GM18526 (cell line): ENCODE results near the gene CPSF4.
A peak's percentile ranks its signal among the peaks of the same experiment; 100 is the strongest.

Experiments
- POLR2A ChIP-seq: IDR thresholded peaks from 3 replicates; pipeline ENCODE4 v1.6.1; 2011; ENCODE audit not compliant: insufficient read length; ENCODE audit errors: extremely low read depth

CPSF4 gene

DNA sequence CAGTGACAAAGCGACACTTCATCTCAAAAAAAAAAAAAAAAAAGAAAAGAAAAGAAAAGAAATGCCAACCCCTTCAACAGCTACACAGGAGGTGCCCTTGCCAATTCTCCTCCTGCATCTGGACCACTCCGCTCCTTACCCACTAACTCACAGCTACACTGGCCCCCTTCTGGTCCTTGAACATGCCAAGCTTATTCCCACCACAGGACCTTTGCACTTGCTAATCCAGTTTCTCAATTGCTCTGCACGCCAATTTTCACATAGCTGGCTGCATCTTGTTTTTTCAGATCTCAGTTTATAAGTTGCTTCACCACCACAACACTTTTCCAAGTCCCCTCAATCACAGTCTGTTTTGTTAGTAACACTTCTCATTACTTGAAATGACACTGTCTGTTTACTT lies 35.9 kb upstream of the CPSF4 start:
- no peak for TF ChIP-seq POLR2A

DNA sequence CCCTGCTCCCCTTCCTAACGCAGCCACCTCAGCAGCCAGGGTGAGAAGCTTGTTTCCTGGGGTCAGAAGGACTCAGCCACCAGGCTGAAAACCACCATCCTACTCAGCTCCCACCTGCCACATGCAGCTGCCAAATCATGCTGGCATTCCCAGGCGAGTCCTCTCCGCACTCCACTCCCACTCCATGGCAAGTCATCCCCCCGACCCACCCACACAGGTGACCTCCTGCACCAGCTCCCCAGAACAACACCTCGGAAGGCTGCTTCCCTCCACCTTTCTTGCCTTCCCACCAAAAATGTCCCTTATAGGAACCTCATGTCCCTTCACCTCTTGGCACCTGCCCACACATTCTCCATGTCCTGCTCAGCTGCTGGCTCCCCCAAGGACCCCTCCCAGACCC lies 35.0 kb upstream of the CPSF4 start:
- TF ChIP-seq POLR2A = no peak

DNA sequence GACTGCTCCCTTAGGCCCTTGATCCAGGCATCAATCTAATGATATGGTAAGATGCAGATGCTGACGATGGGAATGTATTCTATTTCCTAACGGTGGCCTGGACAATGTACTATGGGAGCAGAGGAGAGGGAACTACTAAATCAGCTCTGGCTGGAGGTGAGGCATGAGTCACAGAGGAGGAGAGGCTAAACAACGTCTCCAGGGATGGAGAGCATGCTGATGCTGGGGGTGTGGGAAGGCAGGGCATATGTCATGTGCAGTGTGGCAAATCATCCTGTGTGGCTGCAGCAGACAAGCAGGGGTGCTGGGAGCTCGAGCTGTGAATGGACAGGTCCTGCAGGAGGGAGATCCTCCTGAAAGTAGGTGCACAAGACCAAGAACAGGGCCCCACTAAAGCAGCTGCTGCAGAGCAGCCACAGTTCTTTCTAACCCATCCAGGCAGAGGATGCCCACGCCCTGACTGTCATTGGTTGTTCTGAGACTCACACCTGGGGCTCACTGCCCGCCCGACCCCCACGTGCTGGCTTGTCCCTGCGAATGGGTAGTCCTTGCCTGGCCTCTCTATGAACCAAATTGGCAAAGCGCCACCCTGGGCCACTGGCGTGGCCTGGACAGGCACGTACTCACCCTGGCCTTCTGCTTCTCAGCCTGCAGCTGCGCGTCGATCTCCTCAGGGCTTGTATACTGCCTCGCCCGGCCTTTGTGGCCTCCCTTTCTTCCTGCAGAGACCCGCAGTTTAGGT lies 34.3 kb upstream of the CPSF4 start:
- no peak for TF ChIP-seq POLR2A

DNA sequence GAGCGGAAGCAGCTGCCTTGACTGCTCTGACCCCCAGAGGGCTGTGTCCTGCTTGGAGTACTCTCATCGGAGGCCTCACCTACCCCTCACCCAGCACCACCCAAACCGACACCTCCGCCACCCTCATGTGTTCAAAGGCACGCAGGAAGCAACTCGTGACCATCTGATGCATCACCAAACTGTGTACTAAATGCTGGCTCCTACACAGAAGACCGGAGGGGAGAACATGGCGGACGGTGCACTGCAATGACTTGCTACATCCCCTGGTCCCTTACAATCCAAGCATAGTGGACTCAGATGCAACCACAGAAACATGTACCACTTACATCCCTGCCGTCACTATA lies 33.8 kb upstream of the CPSF4 start:
- TF ChIP-seq POLR2A = no peak

DNA sequence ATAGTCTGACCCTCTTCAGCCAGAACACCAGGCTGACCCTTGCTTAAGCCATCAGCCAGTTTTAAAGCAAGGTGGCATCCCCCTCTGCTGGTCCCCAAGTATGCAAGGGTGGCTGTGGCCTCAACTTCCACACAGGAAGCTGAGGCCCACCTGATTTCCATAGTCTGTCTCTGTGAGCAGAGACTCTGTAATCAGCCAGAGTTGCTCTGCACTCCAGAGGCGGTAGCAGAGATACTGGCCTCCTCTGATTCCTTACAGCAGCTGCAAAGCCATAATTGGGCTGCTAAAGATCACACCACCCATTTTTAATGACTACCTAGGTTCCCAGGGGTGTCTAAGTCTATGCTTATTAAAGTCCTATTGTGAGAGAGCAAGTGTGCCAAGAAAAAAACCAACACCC lies 32.2 kb upstream of the CPSF4 start:
- TF ChIP-seq POLR2A = no peak

DNA sequence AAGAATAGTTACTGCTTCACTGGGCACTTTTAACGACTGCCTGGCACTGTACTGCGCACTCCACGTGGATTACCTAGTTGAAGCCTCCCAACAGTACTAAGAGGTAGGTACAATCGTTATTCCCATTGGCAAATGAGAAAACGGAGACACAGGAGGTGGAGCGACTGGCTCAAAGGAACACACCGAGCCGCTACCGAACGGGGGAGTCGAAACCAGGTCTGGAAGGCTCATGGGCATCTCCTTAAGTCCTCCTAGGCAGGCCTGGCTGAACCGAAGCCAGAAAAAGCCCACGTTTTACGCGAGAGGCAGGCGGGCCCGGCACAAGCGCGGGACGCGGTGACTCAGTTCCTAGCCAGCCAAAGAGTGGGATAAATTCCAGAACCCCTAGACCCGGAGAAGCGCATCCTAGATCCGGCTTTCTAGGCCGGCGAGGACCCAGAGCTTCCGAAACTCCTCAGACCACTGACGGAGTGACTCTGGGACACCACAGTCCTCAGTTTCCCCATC lies 30.8 kb upstream of the CPSF4 start:
- no peak for TF ChIP-seq POLR2A

DNA sequence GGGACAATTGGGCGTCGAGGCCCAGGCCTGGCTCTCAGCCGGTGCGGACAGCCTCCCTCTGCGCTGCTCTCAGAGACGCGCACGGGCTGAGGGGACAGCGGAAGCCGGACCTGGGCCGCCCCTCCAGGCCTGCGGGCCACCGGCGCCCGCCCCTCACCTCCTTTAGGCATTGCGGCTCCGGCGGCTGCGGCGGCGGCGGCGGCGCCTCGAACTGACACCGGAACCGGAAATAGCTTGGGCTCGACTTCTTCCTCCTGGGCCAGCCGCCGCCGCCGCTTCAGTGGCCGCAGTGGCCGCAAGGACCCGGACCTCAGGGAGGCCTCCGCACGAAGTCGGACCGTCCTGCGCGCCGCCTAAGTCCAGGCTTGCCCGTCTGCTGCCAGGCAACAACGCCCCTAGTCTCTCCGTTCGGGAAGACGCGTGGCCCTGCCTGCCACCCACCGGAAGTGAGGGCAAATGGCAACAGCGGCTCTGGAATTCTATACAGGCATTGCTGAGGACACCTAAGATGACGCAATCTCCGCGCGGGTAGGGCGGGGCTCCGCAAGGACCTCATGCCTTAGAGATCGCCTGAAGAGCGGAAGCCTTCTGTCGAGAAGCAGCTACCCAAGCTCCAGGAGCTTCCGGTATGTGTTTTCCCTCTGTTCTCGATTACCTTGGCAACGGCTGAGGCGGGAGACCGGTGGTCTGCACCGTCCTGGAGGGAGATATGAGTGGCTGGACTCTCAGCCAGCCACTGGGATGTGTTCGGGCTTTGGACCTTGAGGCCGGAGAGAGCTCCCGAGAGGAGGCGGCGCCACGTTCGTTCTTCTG lies 30.2 kb upstream of the CPSF4 start, which contains the start of the genes BUD31 and PDAP1:
Gene BUD31 (plus strand): TSS at position 591 of the 813 bp plus-strand sequence. CDS start 2,124 bp downstream, outside the sequence.
Gene PDAP1 (minus strand): TSS at position 219 of the 813 bp plus-strand sequence. CDS start 49 bp downstream, at position 170.
- peak; percentile 94 for TF ChIP-seq POLR2A

DNA sequence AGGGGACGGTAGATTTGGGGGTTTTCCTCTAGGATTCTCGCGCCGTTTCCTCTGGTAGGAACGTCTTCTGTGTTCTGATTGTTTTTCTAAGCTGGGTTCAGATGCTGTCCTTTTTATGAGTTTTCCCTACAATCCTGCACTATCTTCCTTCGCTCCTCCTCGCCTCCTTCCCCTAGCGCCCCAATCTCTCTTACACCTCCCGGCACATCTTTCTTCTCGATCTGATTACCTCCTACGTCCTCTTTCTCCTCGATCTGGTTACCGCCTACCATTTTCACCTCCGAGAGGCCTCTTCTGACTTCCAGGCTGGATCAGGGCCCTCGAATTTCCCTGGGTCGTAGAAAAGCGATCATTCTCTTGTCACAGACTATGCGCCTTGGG lies 29.6 kb upstream of the CPSF4 start:
- TF ChIP-seq POLR2A = no peak

DNA sequence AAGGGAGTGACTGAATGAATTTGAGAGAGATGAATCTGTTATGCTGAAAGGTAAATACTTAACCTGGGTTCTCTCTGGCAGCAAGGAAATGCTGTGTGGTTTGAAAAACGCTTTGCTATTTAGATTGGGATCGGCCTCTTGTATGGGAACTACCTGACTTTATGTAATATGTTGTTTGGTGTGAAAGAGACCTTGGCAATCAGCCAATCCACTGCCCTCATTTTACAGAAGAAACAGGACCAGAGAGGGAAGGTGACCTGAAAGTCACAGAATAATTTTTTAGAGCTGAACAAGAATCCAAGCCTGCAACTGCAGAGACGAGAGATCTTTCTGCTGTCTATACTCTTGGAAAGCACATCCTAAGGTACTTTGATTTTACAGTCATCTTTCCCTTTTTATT lies 28.9 kb upstream of the CPSF4 start:
- TF ChIP-seq POLR2A = no peak

DNA sequence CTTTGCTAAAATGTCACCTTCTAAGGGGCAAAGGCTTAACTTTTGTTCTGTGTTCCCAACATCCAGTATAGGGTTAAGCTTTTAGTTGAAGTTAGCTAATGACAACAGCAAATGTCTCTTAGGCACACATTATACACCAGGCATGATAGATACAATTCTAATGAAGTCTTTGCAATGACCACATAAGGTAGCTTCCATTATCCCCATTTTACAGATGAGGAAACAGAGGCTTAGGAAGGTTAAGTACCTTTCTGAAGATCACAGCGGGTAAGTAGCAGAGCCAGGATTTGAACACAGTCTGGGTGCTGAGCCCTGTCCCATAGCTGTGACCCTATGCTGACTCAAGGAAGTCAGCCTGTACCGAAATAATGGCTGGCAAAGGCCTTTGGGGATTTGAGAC lies 28.1 kb upstream of the CPSF4 start:
- no peak for TF ChIP-seq POLR2A

DNA sequence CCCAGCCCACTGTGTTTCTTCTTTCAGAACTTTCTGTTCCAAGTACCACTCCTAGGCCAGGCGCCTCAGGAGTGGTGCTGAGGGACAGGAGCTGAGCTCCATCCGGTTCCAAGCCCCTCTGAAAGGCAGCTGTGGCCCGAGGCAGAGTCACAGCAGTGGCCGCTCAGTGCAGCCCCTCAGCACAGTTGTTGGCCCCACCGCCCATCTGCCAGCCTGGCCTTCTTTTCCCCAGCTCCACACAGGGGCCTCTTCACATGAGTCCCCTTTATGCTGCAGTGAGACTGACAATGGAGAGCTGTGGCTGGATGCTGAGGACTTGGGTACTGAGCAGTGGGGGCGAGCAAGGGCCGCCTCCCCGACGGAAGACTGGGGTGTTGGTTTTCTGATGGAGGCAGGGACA lies 20.5 kb upstream of the CPSF4 start:
- TF ChIP-seq POLR2A = peak; percentile 11

DNA sequence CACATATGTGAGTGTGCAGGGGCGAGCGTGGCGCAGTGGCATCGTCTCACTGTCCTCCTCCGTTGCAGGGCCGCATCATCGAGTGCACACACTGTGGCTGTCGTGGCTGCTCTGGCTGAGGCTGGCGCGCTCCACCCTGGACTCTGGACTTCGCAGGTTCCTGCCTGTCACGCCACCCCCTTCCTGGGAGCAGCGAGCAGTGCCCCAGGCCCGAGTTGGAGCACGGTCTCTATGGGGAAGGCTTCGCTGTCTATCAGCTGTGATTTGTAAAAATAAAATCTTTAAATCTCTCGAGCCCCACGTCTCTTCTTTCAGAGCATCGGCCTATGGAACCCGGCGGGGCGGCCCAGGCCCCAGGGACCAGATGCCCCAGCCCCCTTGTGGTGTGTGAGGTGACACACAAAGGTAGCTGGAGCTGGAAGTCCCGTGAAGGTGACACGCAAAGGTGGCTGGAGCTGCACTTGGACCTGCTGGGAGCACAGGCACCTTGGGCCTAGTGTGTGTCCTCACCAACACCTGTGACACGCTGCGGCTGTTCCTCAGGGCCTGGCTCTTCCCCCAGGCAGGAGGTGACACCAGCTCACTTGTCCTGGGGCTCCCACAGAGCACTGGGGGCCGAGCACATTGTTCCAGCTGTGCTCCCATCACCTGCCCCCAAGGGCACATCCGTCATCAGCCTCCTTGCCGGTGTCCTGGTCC lies 19.3 kb upstream of the CPSF4 start:
- TF ChIP-seq POLR2A = peak; percentile 20

DNA sequence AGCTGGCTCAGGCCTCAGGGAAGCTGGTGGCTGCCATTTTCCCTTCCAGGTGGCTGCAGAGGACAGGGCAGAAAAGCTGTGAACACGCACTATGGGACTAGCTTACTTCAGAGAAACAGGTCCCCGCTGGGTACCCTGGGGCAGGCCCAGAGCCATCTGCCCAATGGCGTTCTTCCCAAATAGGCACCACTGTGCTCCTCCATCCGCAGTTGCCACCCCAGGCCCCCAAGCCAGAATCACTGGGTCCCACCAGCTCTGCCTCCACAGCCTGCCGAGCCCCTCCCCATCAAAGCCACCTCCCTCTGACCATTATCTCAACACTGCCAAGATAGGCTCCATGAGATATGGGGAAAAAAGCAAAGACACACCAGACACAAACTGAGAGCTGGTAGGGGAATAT lies 18.5 kb upstream of the CPSF4 start:
- TF ChIP-seq POLR2A = no peak

DNA sequence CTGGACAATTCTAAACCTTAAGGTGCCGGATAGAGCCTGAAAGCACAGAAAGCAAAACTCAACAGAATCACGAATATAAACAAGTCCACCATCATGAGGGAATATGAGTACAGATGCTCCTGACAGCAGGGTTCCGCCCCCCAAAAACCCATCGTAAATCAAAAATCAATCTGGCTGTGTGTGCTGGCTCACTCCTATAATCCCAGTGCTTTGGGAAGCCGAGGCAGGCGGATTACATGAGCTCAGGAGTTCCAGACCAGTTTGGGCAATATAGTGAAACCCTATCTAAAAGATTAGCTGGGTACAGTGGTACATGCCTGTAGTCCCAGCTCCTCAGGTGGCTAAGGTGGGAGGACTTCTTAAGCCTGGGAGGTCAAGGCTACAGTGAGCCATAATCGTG lies 17.8 kb upstream of the CPSF4 start:
- TF ChIP-seq POLR2A = no peak

DNA sequence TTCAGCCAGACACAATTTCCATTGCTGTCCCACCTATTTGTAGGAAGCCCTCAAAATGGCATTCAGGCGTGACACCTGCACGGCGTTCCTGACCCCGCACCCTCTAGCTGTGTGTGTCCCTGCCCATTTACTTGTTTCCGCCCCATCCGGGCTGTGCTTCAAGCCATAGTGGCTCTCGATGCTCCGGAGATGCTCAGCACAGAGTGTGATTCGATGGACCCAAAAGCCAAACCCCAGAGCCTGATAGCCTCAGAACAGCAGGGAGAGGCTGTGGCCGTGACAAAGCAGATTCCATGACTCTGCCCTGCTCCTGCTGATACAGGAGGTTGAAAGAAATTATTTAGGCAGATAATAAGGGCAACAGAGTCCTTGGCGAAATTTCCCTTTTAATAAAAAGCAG lies 16.6 kb upstream of the CPSF4 start:
- no peak for TF ChIP-seq POLR2A

DNA sequence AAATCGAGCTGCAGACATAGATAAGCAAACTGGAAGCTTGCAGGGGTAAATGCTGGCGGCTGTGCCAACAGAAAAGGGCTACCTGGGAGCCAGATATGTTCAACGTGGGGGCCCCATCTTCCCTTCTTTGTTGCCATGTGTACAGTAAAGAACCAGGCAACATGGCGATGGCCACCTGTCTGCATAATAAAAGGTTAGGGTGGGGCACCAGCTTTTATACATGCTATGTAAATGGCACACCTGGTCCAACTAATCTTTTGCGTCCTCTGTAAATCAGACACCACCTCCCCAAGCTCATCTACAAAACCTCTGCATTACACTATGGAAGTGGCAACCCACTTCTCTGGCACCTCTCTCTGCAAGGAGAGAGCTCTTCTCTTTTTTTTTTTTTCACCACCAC lies 16.1 kb upstream of the CPSF4 start:
- TF ChIP-seq POLR2A = no peak
